SU-DHL-6 (cell line): ENCODE data around the gene MED31.

Experiments
- H2AFZ ChIP-seq: fragments of 200-600 bp; sonication (generic); 2 replicates; pipeline ENCODE4 v1.6.1; 2014; ENCODE audit warnings: low read depth, mild to moderate bottlenecking, moderate library complexity, mixed read lengths, antibody characterized with exemption, low read length; ENCODE audit not compliant: severe bottlenecking
- H3F3A ChIP-seq: fragments of 200-600 bp; shearing (Covaris generic); 2 replicates; pipeline ENCODE4 v1.6.0; 2016; ENCODE audit warnings: antibody characterized with exemption, mild to moderate bottlenecking; ENCODE audit not compliant: insufficient read depth
- H3K27ac ChIP-seq: fragments of 200-600 bp; sonication (generic); 2 replicates; pipeline ENCODE4 v1.5.1; 2016; ENCODE audit warnings: low read depth, mild to moderate bottlenecking, low read length, moderate library complexity, mixed read lengths
- H3K27me3 ChIP-seq: fragments of 200-600 bp; sonication (generic), shearing (Covaris generic); 2 replicates; pipeline ENCODE4 v1.6.0; 2014; ENCODE audit warnings: mild to moderate bottlenecking, low read length
- H3K36me3 ChIP-seq: fragments of 200-600 bp; sonication (generic); 2 replicates; pipeline ENCODE4 v1.6.1; 2014; ENCODE audit warnings: mild to moderate bottlenecking, low read length, mixed read lengths
- H3K4me2 ChIP-seq: fragments of 300-600, 200-600 bp; shearing (Covaris generic), sonication (generic); 2 replicates; pipeline ENCODE4 v1.6.0; 2014; ENCODE audit warnings: low read length, low read depth, mild to moderate bottlenecking; ENCODE audit not compliant: poor library complexity, severe bottlenecking
- H3K4me3 ChIP-seq: fragments of 200-600 bp; sonication (generic); 2 replicates; pipeline ENCODE4 v1.5.1; 2014; ENCODE audit warnings: antibody characterized with exemption, low read length, mild to moderate bottlenecking, mixed read lengths; ENCODE audit not compliant: insufficient read depth, poor library complexity, severe bottlenecking
- H3K79me2 ChIP-seq: fragments of 200-600 bp; sonication (generic); 2 replicates; pipeline ENCODE4 v1.6.1; 2014; ENCODE audit warnings: mild to moderate bottlenecking, low read length, moderate library complexity; ENCODE audit not compliant: insufficient read depth
- H3K9ac ChIP-seq: fragments of 200-600 bp; sonication (generic); 2 replicates; pipeline ENCODE4 v1.7.0; 2014; ENCODE audit warnings: mild to moderate bottlenecking, low read length
- H3K9me2 ChIP-seq: fragments of 200-600 bp; sonication (generic); replicated peaks from 2 replicates; pipeline ENCODE4 v1.6.1; 2014; ENCODE audit warnings: low read length; ENCODE audit not compliant: insufficient read depth
- H3K9me3 ChIP-seq: fragments of 200-600 bp; sonication (generic); 2 replicates; pipeline ENCODE4 v1.6.1; 2014; ENCODE audit warnings: low read length, mixed read lengths; ENCODE audit not compliant: insufficient read depth
- H4K20me1 ChIP-seq: fragments of 200-600 bp; sonication (generic); 2 replicates; pipeline ENCODE4 v1.6.1; 2014; ENCODE audit warnings: low read depth, mild to moderate bottlenecking, antibody characterized with exemption, low read length, moderate library complexity, mixed read lengths
- EZH2phosphoT487 ChIP-seq: fragments of 200-600 bp; sonication (generic), shearing (Covaris generic); conservative IDR thresholded peaks from 2 replicates; pipeline ENCODE4 v1.6.1; 2018; ENCODE audit warnings: mild to moderate bottlenecking, antibody characterized with exemption, low read length, moderate library complexity, mixed read lengths
- TF ChIP-seq, protein P1 (sequence below): fragments of 200-600 bp; sonication (generic); IDR thresholded peaks from one replicate; pipeline ENCODE4 v1.5.1; 2017; ENCODE audit warnings: antibody characterized with exemption, mild to moderate bottlenecking, low read length, moderate library complexity; ENCODE audit not compliant: insufficient read depth, poor library complexity, severe bottlenecking

MED31 gene

DNA sequence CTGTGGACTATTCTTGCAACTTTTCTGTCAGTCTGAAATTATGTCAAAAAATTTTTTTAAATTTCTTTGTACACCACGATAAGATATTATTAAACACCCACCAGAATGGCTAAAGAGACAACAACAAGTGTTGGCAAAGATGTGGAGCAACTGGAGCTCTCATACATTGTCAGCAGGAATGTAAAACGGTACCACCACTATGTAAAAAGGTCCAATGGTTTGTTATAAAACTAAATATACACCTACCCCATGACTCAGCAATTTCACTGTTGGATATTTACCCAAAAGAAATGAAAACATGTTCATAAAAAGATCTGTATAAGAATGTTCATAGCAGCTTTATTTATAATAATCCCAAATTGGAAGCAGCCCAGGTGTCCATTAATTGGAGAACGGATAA is 18.1 kb downstream of the MED31 start:
- Histone ChIP-seq H3K9ac (no peak overlapping the region), H3K36me3 (peaks cover 14% of the 10 kb centered on the region), H4K20me1 (no peaks in the 10 kb centered on the region), H2AFZ (no peak overlapping the region), H3K27me3 (no peaks in the 10 kb centered on the region), H3K4me2 (no peak overlapping the region), H3K79me2 (no peaks in the 10 kb centered on the region), H3K4me3 (no peak overlapping the region), H3K9me3 (no peaks in the 10 kb centered on the region), H3F3A (no peaks in the 10 kb centered on the region), H3K27ac (no peak overlapping the region), H3K9me2 (no peaks in the 10 kb centered on the region)
- TF ChIP-seq, protein P1, sequence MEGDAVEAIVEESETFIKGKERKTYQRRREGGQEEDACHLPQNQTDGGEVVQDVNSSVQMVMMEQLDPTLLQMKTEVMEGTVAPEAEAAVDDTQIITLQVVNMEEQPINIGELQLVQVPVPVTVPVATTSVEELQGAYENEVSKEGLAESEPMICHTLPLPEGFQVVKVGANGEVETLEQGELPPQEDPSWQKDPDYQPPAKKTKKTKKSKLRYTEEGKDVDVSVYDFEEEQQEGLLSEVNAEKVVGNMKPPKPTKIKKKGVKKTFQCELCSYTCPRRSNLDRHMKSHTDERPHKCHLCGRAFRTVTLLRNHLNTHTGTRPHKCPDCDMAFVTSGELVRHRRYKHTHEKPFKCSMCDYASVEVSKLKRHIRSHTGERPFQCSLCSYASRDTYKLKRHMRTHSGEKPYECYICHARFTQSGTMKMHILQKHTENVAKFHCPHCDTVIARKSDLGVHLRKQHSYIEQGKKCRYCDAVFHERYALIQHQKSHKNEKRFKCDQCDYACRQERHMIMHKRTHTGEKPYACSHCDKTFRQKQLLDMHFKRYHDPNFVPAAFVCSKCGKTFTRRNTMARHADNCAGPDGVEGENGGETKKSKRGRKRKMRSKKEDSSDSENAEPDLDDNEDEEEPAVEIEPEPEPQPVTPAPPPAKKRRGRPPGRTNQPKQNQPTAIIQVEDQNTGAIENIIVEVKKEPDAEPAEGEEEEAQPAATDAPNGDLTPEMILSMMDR = no peak
- TF ChIP-seq EZH2phosphoT487 = no peak

DNA sequence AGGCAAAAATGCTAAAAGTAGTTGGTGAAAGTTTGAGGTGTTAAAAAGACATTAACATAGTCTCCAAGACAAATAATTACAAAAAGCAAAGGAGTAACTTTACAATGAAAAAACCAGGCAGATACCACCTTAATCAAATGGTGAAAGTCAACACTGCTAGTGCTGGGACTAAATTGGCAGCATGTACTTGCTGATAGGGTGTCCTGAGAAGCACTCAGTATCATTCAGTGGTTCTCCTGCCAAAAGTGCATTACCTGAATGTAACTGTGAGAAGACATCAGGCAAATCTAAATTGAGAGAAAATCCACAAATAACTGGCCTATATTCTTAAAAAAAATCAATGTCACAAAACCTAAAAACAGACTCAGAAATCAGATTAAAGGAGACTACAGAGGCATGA is 18.9 kb downstream of the MED31 start:
- TF ChIP-seq EZH2phosphoT487 = no peak
- TF ChIP-seq, protein P1 = no peak
- H3K79me2 ChIP-seq = no peaks in the 10 kb centered on the region
- no peaks in the 10 kb centered on the region for H3K9me3 ChIP-seq

GRCh38 chr17:6630390-6630789 is 21.0 kb downstream of the MED31 start:
- H3K4me3 ChIP-seq = no peak overlapping the region
- no peaks in the 10 kb centered on the region for H3K9me2 ChIP-seq
- no peaks in the 10 kb centered on the region for H4K20me1 ChIP-seq

More for the DNA sequence above, 18.9 kb downstream of the MED31 start:
- no peaks in the 10 kb centered on the region for H4K20me1 ChIP-seq
- no peaks in the 10 kb centered on the region for H3K27me3 ChIP-seq
- H3F3A ChIP-seq = no peaks in the 10 kb centered on the region
- H3K36me3 ChIP-seq = peaks cover 14% of the 10 kb centered on the region
- no peak overlapping the region for H3K27ac ChIP-seq
- H3K4me2 ChIP-seq = no peak overlapping the region
- no peaks in the 10 kb centered on the region for H3K9me2 ChIP-seq
- no peak overlapping the region for H2AFZ ChIP-seq
- H3K4me3 ChIP-seq = no peak overlapping the region
- H3K9ac ChIP-seq = no peak overlapping the region

More at GRCh38 chr17:6630390-6630789, 21.0 kb downstream of the MED31 start:
- H3K36me3 ChIP-seq = peaks cover 14% of the 10 kb centered on the region
- H3K79me2 ChIP-seq = no peaks in the 10 kb centered on the region
- TF ChIP-seq, protein P1 = no peak
- no peak overlapping the region for H3K27ac ChIP-seq
- no peak overlapping the region for H3K4me2 ChIP-seq
- no peaks in the 10 kb centered on the region for H3K27me3 ChIP-seq
- no peaks in the 10 kb centered on the region for H3F3A ChIP-seq
- no peak overlapping the region for H2AFZ ChIP-seq
- no peaks in the 10 kb centered on the region for H3K9me3 ChIP-seq
- H3K9ac ChIP-seq = no peak overlapping the region
